SK-N-SH (cell line): ENCODE data around the gene SLC2A9. TPM values are rescaled to one million over a fixed set of nuclear protein-coding genes. Genes with fewer than 3 reads are reported as not detected.

ENCODE experiments used
- CTCF ChIA-PET: fragments of 300-600, 350-600 bp; formaldehyde crosslinking; extraction: SDS; loops from one replicate; lab custom pipeline; 2021; lab: Yijun Ruan, JAX
- POLR2A ChIA-PET: fragments of 350-600 bp; sonication (Branson Sonifier 250); formaldehyde crosslinking; extraction: SDS; loops from one replicate; lab custom pipeline; 2020; ENCODE audit warnings: antibody characterized with exemption, inconsistent platforms; lab: Yijun Ruan, JAX
- DNase-seq: peaks from one replicate; pipeline ENCODE4 v3.0.0; 2012
- H2AFZ ChIP-seq: fragments of 200-600 bp; sonication (generic); 2 replicates; pipeline ENCODE4 v1.8.1; 2016; ENCODE audit warnings: antibody characterized with exemption, mild to moderate bottlenecking, low read depth
- H3F3A ChIP-seq: fragments of 200-600 bp; sonication (generic); replicated peaks from 2 replicates; pipeline ENCODE3; 2016; ENCODE audit warnings: antibody characterized with exemption, mild to moderate bottlenecking; ENCODE audit not compliant: insufficient read depth
- H3K27ac ChIP-seq, 2 experiments: fragments of 200-500 bp in 1 of 2; fragments of 200-600 bp in 1 of 2; sonication (Bioruptor generic) in 1 of 2; sonication (generic), shearing (Covaris generic) in 1 of 2; 2 replicates each; pipeline versions ENCODE4 v1.5.1 to v1.6.1; 2014 to 2016; ENCODE audit warnings: low read depth in 2 of 2, inconsistent platforms in 1 of 2, low read length in 1 of 2, mild to moderate bottlenecking in 1 of 2, mixed read lengths in 1 of 2
- H3K27me3 ChIP-seq: fragments of 200-600 bp; sonication (generic), shearing (Covaris generic); 2 replicates; pipeline ENCODE4 v1.6.1; 2016; ENCODE audit warnings: mixed run types; ENCODE audit not compliant: insufficient read depth
- H3K36me3 ChIP-seq, 2 experiments: fragments of 200-500 bp in 1 of 2; fragments of 200-600 bp in 1 of 2; sonication (Bioruptor generic) in 1 of 2; sonication (generic) in 1 of 2; replicated peaks in 1 of 2; 2 replicates each; pipeline versions ENCODE3 to v1.5.1; 2014 to 2016; ENCODE audit warnings: low read length in 1 of 2, mild to moderate bottlenecking in 1 of 2; ENCODE audit not compliant: insufficient read depth in 2 of 2, control insufficient read depth in 1 of 2
- H3K4me1 ChIP-seq, 2 experiments: fragments of 200-500 bp in 1 of 2; fragments of 200-600 bp in 1 of 2; sonication (Bioruptor generic) in 1 of 2; sonication (generic), shearing (Covaris generic) in 1 of 2; 2 replicates each; pipeline versions ENCODE4 v1.5.1 to v1.6.1; 2014 to 2016; ENCODE audit warnings: low read depth in 1 of 2, low read length in 1 of 2, mixed run types in 1 of 2; ENCODE audit not compliant: insufficient read depth in 2 of 2, control insufficient read depth in 1 of 2
- H3K4me2 ChIP-seq: fragments of 200-600 bp; sonication (generic), shearing (Covaris generic); 2 replicates; pipeline ENCODE4 v1.6.1; 2017; ENCODE audit warnings: mixed run types
- H3K4me3 ChIP-seq, 2 experiments: fragments of 200-500 bp in 1 of 2; fragments of 200-600 bp in 1 of 2; sonication (Bioruptor generic) in 1 of 2; sonication (generic), shearing (Covaris generic) in 1 of 2; 2 replicates each; pipeline versions ENCODE4 v1.5.1 to v1.8.1; 2014 to 2016; ENCODE audit warnings: low read depth in 2 of 2, inconsistent platforms in 1 of 2, low read length in 1 of 2, mild to moderate bottlenecking in 1 of 2, mixed read lengths in 1 of 2, moderate library complexity in 1 of 2
- H3K79me2 ChIP-seq: fragments of 200-600 bp; sonication (generic); 2 replicates; pipeline ENCODE4 v1.8.1; 2017; ENCODE audit warnings: mild to moderate bottlenecking; ENCODE audit not compliant: insufficient read depth
- H3K9ac ChIP-seq: fragments of 200-600 bp; sonication (generic); 2 replicates; pipeline ENCODE4 v1.6.1; 2017; ENCODE audit warnings: mixed run types
- H3K9me2 ChIP-seq: fragments of 200-600 bp; sonication (generic); 2 replicates; pipeline ENCODE4 v1.6.1; 2017; ENCODE audit warnings: mixed run types
- H3K9me3 ChIP-seq: fragments of 200-600 bp; sonication (generic); 2 replicates; pipeline ENCODE4 v1.6.1; 2017; ENCODE audit warnings: mixed run types, mild to moderate bottlenecking, moderate library complexity
- H4K20me1 ChIP-seq: fragments of 200-600 bp; sonication (generic); 2 replicates; pipeline ENCODE4 v1.6.1; 2017; ENCODE audit warnings: mild to moderate bottlenecking, mixed run types; ENCODE audit not compliant: insufficient read depth
- EP300 ChIP-seq, 2 experiments: IDR thresholded peaks; 2 replicates each; pipeline versions ENCODE4 v1.4.0 to v1.6.1; 2012; ENCODE audit warnings: borderline replicate concordance in 1 of 2, low read depth in 1 of 2, low read length in 1 of 2
- FOXJ3 ChIP-seq: sonication (generic); formaldehyde crosslinking; IDR thresholded peaks from 2 replicates; pipeline ENCODE4 v1.5.1; 2020; ENCODE audit warnings: mild to moderate bottlenecking, missing genetic modification reagents
- FOXM1 ChIP-seq: IDR thresholded peaks from 2 replicates; pipeline ENCODE4 v1.4.0; 2012; ENCODE audit warnings: low read depth, mild to moderate bottlenecking
- GATA2 ChIP-seq: sonication (generic); formaldehyde crosslinking; IDR thresholded peaks from 2 replicates; pipeline ENCODE4 v1.5.0; 2020; ENCODE audit warnings: mild to moderate bottlenecking, missing genetic modification reagents
- IRF3 ChIP-seq: fragments of 150-350 bp; IDR thresholded peaks from 2 replicates; pipeline ENCODE4 v1.6.1; 2016; ENCODE audit warnings: mild to moderate bottlenecking, low read depth, low read length
- JUND ChIP-seq: IDR thresholded peaks from 2 replicates; pipeline ENCODE4 v1.4.0; 2012
- MAX ChIP-seq: IDR thresholded peaks from 2 replicates; pipeline ENCODE4 v1.4.0; 2012; ENCODE audit warnings: low read depth
- NFIC ChIP-seq: IDR thresholded peaks from 2 replicates; pipeline ENCODE4 v1.4.0; 2012; ENCODE audit warnings: borderline replicate concordance
- NRF1 ChIP-seq: IDR thresholded peaks from 2 replicates; pipeline ENCODE4 v1.6.1; 2012; ENCODE audit warnings: low read depth, mild to moderate bottlenecking, low read length
- PBX3 ChIP-seq: IDR thresholded peaks from 2 replicates; pipeline ENCODE4; 2012
- RFX5 ChIP-seq: IDR thresholded peaks from 2 replicates; pipeline ENCODE4 v1.6.1; 2012; ENCODE audit warnings: mild to moderate bottlenecking, improper control_type of control experiment, low read length
- SMC3 ChIP-seq: IDR thresholded peaks from 2 replicates; pipeline ENCODE4 v1.6.1; 2012; ENCODE audit warnings: low read depth, low read length, improper control_type of control experiment
- TAF1 ChIP-seq: IDR thresholded peaks from 2 replicates; pipeline ENCODE4 v1.6.1; 2012; ENCODE audit warnings: low read depth, mild to moderate bottlenecking, low read length, moderate library complexity, borderline replicate concordance
- TCF12 ChIP-seq: IDR thresholded peaks from 2 replicates; pipeline ENCODE4 v1.4.0; 2012
- TEAD4 ChIP-seq: IDR thresholded peaks from 2 replicates; pipeline ENCODE4 v1.4.0; 2012; ENCODE audit warnings: mild to moderate bottlenecking, borderline replicate concordance; ENCODE audit not compliant: insufficient read depth
- USF2 ChIP-seq: fragments of 150-350 bp; IDR thresholded peaks from 2 replicates; pipeline ENCODE4 v1.6.1; 2017; ENCODE audit warnings: antibody characterized with exemption, low read length, low read depth, borderline replicate concordance
- ZBTB33 ChIP-seq: IDR thresholded peaks from 2 replicates; pipeline ENCODE4 v1.4.0; 2012; ENCODE audit warnings: low read depth, borderline replicate concordance
- WGBS: methylation state at CpG from one replicate; pipeline ENCODE4 v1.1.6; 2017; ENCODE audit warnings: low lambda C conversion rate; 5-methylcytosine and 5-hydroxymethylcytosine counted together
- polyA plus RNA-seq, 3 experiments: library from polyadenylated mRNA; depleted of rRNA; stranded (reverse); fragments of >200 nt; gene quantifications; 2 replicates each; pipeline ENCODE4 v1.2.3, GENCODE V29; 2012

The SLC2A9 gene
- polyA plus RNA-seq, 1 of the 3 experiments (the other 2 are of a cell fraction): not detected

GRCh38 chr4:9916937-9917336 lies 104.4 kb downstream of the SLC2A9 start:
- H2AFZ ChIP-seq: no peak overlapping the region
- no peak overlapping the region for H3K4me3 ChIP-seq
- H3K9me3 ChIP-seq: no peaks in the 10 kb centered on the region
- no peaks in the 10 kb centered on the region for H4K20me1 ChIP-seq
- H3F3A ChIP-seq: no peaks in the 10 kb centered on the region
- 21% methylated on average over 3 of the region's 3 CpGs for WGBS
- no peak for DNase-seq
- no peaks in the 10 kb centered on the region for H3K27me3 ChIP-seq
- ChIA-PET CTCF (no interaction called here), POLR2A (no interaction called here)
- H3K9me2 ChIP-seq: no peaks in the 10 kb centered on the region
- H3K79me2 ChIP-seq: no peaks in the 10 kb centered on the region
- no peaks in the 10 kb centered on the region for H3K36me3 ChIP-seq
- H3K9ac ChIP-seq: no peak overlapping the region
- H3K27ac ChIP-seq: no peak overlapping the region
- no peaks in the 10 kb centered on the region for H3K4me1 ChIP-seq
- TF ChIP-seq SMC3: no peak
- TF ChIP-seq RFX5: no peak
- no peak for TF ChIP-seq JUND
- no peak for TF ChIP-seq TCF12
- TF ChIP-seq FOXM1: no peak
- no peak for TF ChIP-seq GATA2 (CRISPR knock-in tag)
- no peak for TF ChIP-seq TEAD4
- no peak for TF ChIP-seq FOXJ3 (CRISPR knock-in tag)
- TF ChIP-seq NRF1: no peak
- TF ChIP-seq NFIC: no peak
- TF ChIP-seq USF2: no peak
- TF ChIP-seq EP300 (IDR thresholded peaks at IDR 0.05; ENCODE audit: borderline replicate concordance in 1 of 2, low read depth in 1 of 2, low read length in 1 of 2): no peak
- TF ChIP-seq ZBTB33: no peak
- TF ChIP-seq MAX: no peak
- H3K4me2 ChIP-seq: no peak overlapping the region

GRCh38 chr4:9916346-9916745 lies 105.0 kb downstream of the SLC2A9 start:
- no peaks in the 10 kb centered on the region for H3K36me3 ChIP-seq
- H2AFZ ChIP-seq: no peak overlapping the region
- H3K4me3 ChIP-seq: no peak overlapping the region
- no peaks in the 10 kb centered on the region for H3K4me1 ChIP-seq
- POLR2A ChIA-PET: no interaction called here
- no peak overlapping the region for H3K9ac ChIP-seq
- H3K27me3 ChIP-seq: no peaks in the 10 kb centered on the region
- 16% methylated on average over 1 of the region's 1 CpG for WGBS
- no peaks in the 10 kb centered on the region for H3K9me2 ChIP-seq
- H3F3A ChIP-seq: no peaks in the 10 kb centered on the region
- H3K27ac ChIP-seq: no peak overlapping the region
- H4K20me1 ChIP-seq: no peaks in the 10 kb centered on the region
- CTCF ChIA-PET: no interaction called here
- no peak overlapping the region for H3K4me2 ChIP-seq
- no peaks in the 10 kb centered on the region for H3K9me3 ChIP-seq
- DNase-seq: no peak
- TF ChIP-seq GATA2 (CRISPR knock-in tag) (no peak), PBX3 (no peak), IRF3 (no peak), FOXM1 (no peak), EP300 (IDR thresholded peaks at IDR 0.05; ENCODE audit: borderline replicate concordance in 1 of 2, low read depth in 1 of 2, low read length in 1 of 2) (no peak), TAF1 (no peak)
- H3K79me2 ChIP-seq: no peaks in the 10 kb centered on the region
